Activated T-helper 9 cell treated with anti-CD3 and anti-CD28 coated beads, Interleukin-2, amount 50 U/mL, for 16 hours (primary cell): ENCODE measurements around the gene ISCA1.

ENCODE experiments used
- DNase-seq: peaks from one replicate; pipeline ENCODE4 v3.0.0-alpha.2; 2020; ENCODE audit warnings: low read depth

The ISCA1 gene

GRCh38 chr9:86230858-86231257 is 51.5 kb downstream of the ISCA1 start:
- DNase-seq = no peak

GRCh38 chr9:86222667-86223066 is 59.7 kb downstream of the ISCA1 start:
- DNase-seq = no peak

- no peak for DNase-seq
These were observed 62.7 kb downstream of the ISCA1 start for GRCh38 chr9:86219606-86220005.

DNA sequence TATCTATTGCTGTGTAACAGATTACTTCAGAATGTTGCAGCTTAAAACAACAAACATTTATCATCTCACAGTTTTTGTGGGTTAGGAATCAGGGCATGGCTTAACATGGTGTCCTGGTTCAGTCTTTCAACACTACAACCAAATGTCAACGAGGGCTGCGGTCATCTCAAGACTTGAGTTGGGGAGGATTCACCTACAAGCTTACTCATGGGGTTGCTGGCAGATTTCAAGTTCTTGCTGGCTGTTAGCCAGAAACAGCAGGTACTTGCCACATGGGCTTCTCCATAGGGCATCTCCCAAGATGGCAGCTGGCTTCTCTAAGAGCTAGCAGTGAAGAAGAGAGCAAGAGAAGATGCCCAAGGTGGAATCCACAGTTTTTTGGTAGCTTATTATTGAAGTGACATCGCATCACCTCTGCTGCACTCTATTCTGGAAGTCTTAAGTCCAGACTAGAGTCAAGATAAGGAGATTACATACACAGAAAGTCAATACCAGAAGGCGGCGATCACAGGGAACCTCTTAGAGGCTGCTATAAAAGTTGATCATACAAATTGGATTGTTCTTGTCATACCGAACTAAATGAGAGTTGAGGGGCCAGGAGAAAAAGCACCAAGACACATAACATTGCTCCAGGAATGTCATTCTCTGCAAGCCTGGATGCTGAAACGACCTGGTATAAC is 65.1 kb downstream of the ISCA1 start:
- DNase-seq = no peak
